DMS114 treated with DMSO at 0.1 percent for 48 hours (cell line): ENCODE results near the gene GZMH.
A peak's percentile ranks its signal among the peaks of the same experiment; 100 is the strongest.
"Not testable (repeated sequence)": the region's sequence is repeated elsewhere in the genome, so short reads cannot be mapped to it uniquely, and the experiment has no call there.

Source experiments
- DNase-seq: peaks from one replicate; lab custom pipeline; 2025; ENCODE audit not compliant: unreplicated experiment; lab: John Stamatoyannopoulos, UW

GZMH gene

GRCh38 chr14:24609655-24610344 is at the start of gene GZMH:
GZMH (minus strand) TSS chr14:24609685; CDS start chr14:24609613, 72 bp downstream.
- DNase-seq = no peak

GRCh38 chr14:24648361-24648760 is 38.9 kb upstream of the GZMH start:
- DNase-seq = not testable (repeated sequence)

- no peak for DNase-seq
Observed at GRCh38 chr14:24639905-24640304, 30.4 kb upstream of the GZMH start.

- DNase-seq = no peak
Observed at GRCh38 chr14:24639270-24639669, 29.8 kb upstream of the GZMH start.

GRCh38 chr14:24634158-24634557 is 24.7 kb upstream of the GZMH start, which contains the start of gene GZMB:
GZMB (minus strand) TSS chr14:24634190; CDS start chr14:24634160, 30 bp downstream.
- DNase-seq = no peak

- DNase-seq = no peak
Observed at GRCh38 chr14:24633353-24633752, 23.9 kb upstream of the GZMH start.

GRCh38 chr14:24632761-24633160 is 23.3 kb upstream of the GZMH start:
- no peak for DNase-seq

- no peak for DNase-seq
Observed at GRCh38 chr14:24632336-24632735, 22.9 kb upstream of the GZMH start.

- no peak for DNase-seq
Observed at GRCh38 chr14:24631749-24632335, 22.4 kb upstream of the GZMH start.

- DNase-seq = no peak
Observed at GRCh38 chr14:24630872-24631477, 21.5 kb upstream of the GZMH start.

GRCh38 chr14:24630087-24630871 is 20.8 kb upstream of the GZMH start:
- DNase-seq = no peak

GRCh38 chr14:24629521-24629920 is 20.0 kb upstream of the GZMH start:
- no peak for DNase-seq

GRCh38 chr14:24613747-24614146 is 4.3 kb upstream of the GZMH start:
- no peak for DNase-seq

GRCh38 chr14:24613241-24613640 is 3.8 kb upstream of the GZMH start:
- no peak for DNase-seq

GRCh38 chr14:24612196-24612595 is 2.7 kb upstream of the GZMH start:
- no peak for DNase-seq

- DNase-seq = no peak
Observed at GRCh38 chr14:24607635-24608514, 1.6 kb downstream of the GZMH start.

GRCh38 chr14:24607081-24607480 is 2.4 kb downstream of the GZMH start:
- DNase-seq = no peak

GRCh38 chr14:24606297-24606696 is 3.2 kb downstream of the GZMH start:
- no peak for DNase-seq

- peak; percentile 1 for DNase-seq
Observed at GRCh38 chr14:24605435-24606190, 3.9 kb downstream of the GZMH start.

- no peak for DNase-seq
Observed at GRCh38 chr14:24597403-24597802, 12.1 kb downstream of the GZMH start.
